ENCODE data around the gene DIDO1. TPM values are rescaled to one million over a fixed set of nuclear protein-coding genes. Genes with fewer than 3 reads are reported as not detected.

DIDO1 gene
- total and polyA plus RNA-seq, 2 of the 13 experiments (the other 11 are each of a cell fraction or from before 2014, with no cell fraction given) = 75.0 to 75.1 TPM

- TF ChIP-seq E2F1 (CRISPR knock-in tag; IDR thresholded peaks at IDR 0.05) (no peak), ARNT (IDR thresholded peaks at IDR 0.05) (no peak), ZNF121 (CRISPR knock-in tag; IDR thresholded peaks at IDR 0.05) (no peak), TEAD2 (CRISPR knock-in tag; IDR thresholded peaks at IDR 0.05) (no peak), ZFYVE20 (CRISPR knock-in tag; IDR thresholded peaks at IDR 0.05; ENCODE audit: borderline replicate concordance, low read depth) (peak; percentile 89; the same call in 1 of the 2 replicates), ZMYM4 (CRISPR knock-in tag; IDR thresholded peaks at IDR 0.05) (0 out of 2 replicates have a peak, but pooled peaks have one; percentile 31), DPF2 (CRISPR knock-in tag; IDR thresholded peaks at IDR 0.05; ENCODE audit: borderline replicate concordance, low read depth) (no peak), SMARCE1 (IDR thresholded peaks at IDR 0.05; ENCODE audit: borderline replicate concordance) (no peak), SIN3A (IDR thresholded peaks at IDR 0.05; ENCODE audit: borderline replicate concordance, low read depth, low read length) (peak; percentile 77; the same call in 1 of the 2 replicates), PAXIP1 (CRISPR knock-in tag; conservative IDR thresholded peaks at IDR 0.05) (no peak), ZNF564 (CRISPR knock-in tag; IDR thresholded peaks at IDR 0.05) (0 out of 2 replicates have a peak, but pooled peaks have one; percentile 32), HMGXB4 (CRISPR knock-in tag; IDR thresholded peaks at IDR 0.05; ENCODE audit: borderline replicate concordance in 1 of 2, low read depth in 1 of 2) (peak in 1 of 2 experiments; percentile 24; a peak in 2 of 4 replicates), FOXP4 (CRISPR knock-in tag; IDR thresholded peaks at IDR 0.05) (no peak; the same call in 1 of the 2 replicates), HNRNPUL1 (IDR thresholded peaks at IDR 0.05; ENCODE audit: low read depth, low read length) (no peak), ZNF18 (CRISPR knock-in tag; IDR thresholded peaks at IDR 0.05; ENCODE audit: insufficient replicate concordance) (no peak), E2F5 (CRISPR knock-in tag; conservative IDR thresholded peaks at IDR 0.05) (no peak; the same call in 1 of the 2 replicates)
These were observed 26.9 kb upstream of the DIDO1 start (continued) for GRCh38 chr20:62952968-62953838.

All from HepG2 (cell line).